GM19372 (cell line): ENCODE results near the gene SMC3.
A peak's percentile ranks its signal among the peaks of the same experiment; 100 is the strongest.

ENCODE experiments used
- ATAC-seq: cut with Tn5 transposase; IDR thresholded peaks from one replicate; pipeline ENCODE4 v1.9.1; 2021; ENCODE audit warnings: mild to moderate bottlenecking, low read depth, moderate library complexity; ENCODE audit not compliant: unreplicated experiment

The SMC3 gene

GRCh38 chr10:110643035-110643652 is 75.6 kb downstream of the SMC3 start:
- no peak for ATAC-seq

GRCh38 chr10:110643653-110644597 is 76.4 kb downstream of the SMC3 start, which contains the start of gene RBM20:
Gene RBM20, plus strand, starts transcription at chr10:110644336. Its CDS starts 119 bp downstream, at chr10:110644455.
- no peak for ATAC-seq

GRCh38 chr10:110644598-110645462 is 77.3 kb downstream of the SMC3 start:
- ATAC-seq: no peak

GRCh38 chr10:110646417-110647135 is 79.1 kb downstream of the SMC3 start:
- ATAC-seq: no peak

GRCh38 chr10:110647136-110647430 is 79.6 kb downstream of the SMC3 start:
- ATAC-seq: no peak

- no peak for ATAC-seq
These were observed 81.3 kb downstream of the SMC3 start for GRCh38 chr10:110648692-110649346.

- ATAC-seq: no peak
These were observed 82.1 kb downstream of the SMC3 start for GRCh38 chr10:110649347-110650264.

- ATAC-seq: no peak
These were observed 82.8 kb downstream of the SMC3 start for GRCh38 chr10:110650265-110650668.

GRCh38 chr10:110651044-110651958 is 83.8 kb downstream of the SMC3 start:
- peak; percentile 80 for ATAC-seq

GRCh38 chr10:110652475-110653118 is 85.1 kb downstream of the SMC3 start:
- no peak for ATAC-seq
